Uterus (tissue), 4 donors: ENCODE results near the gene MTG1. TPM values are rescaled to one million over a fixed set of nuclear protein-coding genes. Genes with fewer than 3 reads are reported as not detected.
"Not testable (repeated sequence)": the region's sequence is repeated elsewhere in the genome, so short reads cannot be mapped to it uniquely, and the experiment has no call there.

Experiments used
- DNase-seq, 2 donors: peaks; one replicate each; pipeline ENCODE4 v3.0.0-alpha.2; 2019 to 2020
- H3K27ac ChIP-seq, 2 donors: fragments of 200-600 bp; sonication (generic); 1 replicate in 1 of 2; 2 replicates in 1 of 2; pipeline ENCODE4 v1.5.1; 2016 to 2018
- H3K27me3 ChIP-seq, 2 donors: fragments of 200-600 bp; sonication (generic); one replicate each; pipeline ENCODE4 v1.5.1; 2018 to 2019; ENCODE audit warnings: control low read depth in 1 of 2
- H3K36me3 ChIP-seq, 2 donors: fragments of 200-600 bp; sonication (generic); one replicate each; pipeline ENCODE4 v1.5.1; 2019; ENCODE audit warnings: control low read depth in 1 of 2
- H3K4me1 ChIP-seq, 2 donors: fragments of 200-600 bp; sonication (generic); one replicate each; pipeline ENCODE4 v1.5.1; 2018 to 2019; ENCODE audit warnings: control low read depth in 1 of 2
- H3K4me3 ChIP-seq, 2 donors: fragments of 200-600 bp; sonication (generic); 1 replicate in 1 of 2; 2 replicates in 1 of 2; pipeline ENCODE4 v1.5.1; 2018 to 2019; ENCODE audit warnings: mild to moderate bottlenecking in 1 of 2
- H3K9me3 ChIP-seq, 2 donors: fragments of 200-600 bp; sonication (generic); one replicate each; pipeline ENCODE4 v1.5.1; 2019; ENCODE audit warnings: control low read depth in 1 of 2
- POLR2A ChIP-seq, 2 donors: fragments of 450-650 bp; IDR thresholded peaks; one replicate each; pipeline ENCODE4 v1.6.1; 2016; ENCODE audit warnings: antibody characterized with exemption in 2 of 2, mild to moderate bottlenecking in 1 of 2, moderate library complexity in 1 of 2
- intact Hi-C: fragments of 100-400 bp; cut with DNase I; formaldehyde crosslinking; loops from one replicate; pipeline ENCODE4 v1.15.1; 2023; ENCODE audit warnings: low total_unique reads
- total RNA-seq, 4 donors: library from RNA; depleted of rRNA in 3 of 4; stranded (reverse); fragments of >200 nt in 3 of 4; gene quantifications; one replicate each; pipeline versions ENCODE4 v1.1.0 to v1.2.4, GENCODE V29; 2014 to 2023
- TF ChIP-seq, protein P1 (sequence below), 4 experiments: fragments of 200-600 bp in 2 of 4; fragments of 450-650 bp in 2 of 4; sonication (generic) in 2 of 4; IDR thresholded peaks; one replicate each; pipeline ENCODE4 v1.5.1; 2016 to 2019; ENCODE audit warnings: antibody characterized with exemption in 4 of 4, mild to moderate bottlenecking in 2 of 4, moderate library complexity in 1 of 4
- donor health status: DM: yes; HTN: yes; CAD: no.

MTG1 gene
- total RNA-seq, 4 donors from 2014 or later, result 14.6 to 50.1 (median 32.6) TPM

DNA sequence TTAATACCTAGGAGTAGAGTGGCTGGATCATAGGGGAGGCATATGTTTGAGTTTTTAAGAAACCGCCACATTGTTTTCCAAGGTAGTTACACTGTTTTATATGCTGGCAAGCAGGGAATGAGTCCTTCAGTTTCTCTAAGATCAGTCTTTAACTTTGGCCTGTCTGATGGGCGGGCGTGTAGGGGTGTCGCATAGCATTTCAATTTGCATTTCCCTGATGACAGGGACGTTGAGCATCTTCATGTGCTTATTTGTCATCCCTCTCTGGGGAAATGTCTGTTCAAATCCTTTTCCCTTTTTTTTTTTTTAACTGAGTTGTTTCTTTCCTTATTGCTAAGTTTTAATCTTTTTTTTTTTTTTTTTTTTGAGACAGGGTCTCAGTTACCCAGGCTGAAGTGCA lies 9.8 kb downstream of the MTG1 start:
- Histone ChIP-seq H3K4me1 (no peaks in the 10 kb centered on the region), H3K27ac (no peak overlapping the region), H3K4me3 (no peak overlapping the region), H3K27me3 (no peaks in the 10 kb centered on the region), H3K36me3 (no peaks in the 10 kb centered on the region), H3K9me3 (no peaks in the 10 kb centered on the region)
- intact Hi-C loops, result no loop called here
- TF ChIP-seq, protein P1, sequence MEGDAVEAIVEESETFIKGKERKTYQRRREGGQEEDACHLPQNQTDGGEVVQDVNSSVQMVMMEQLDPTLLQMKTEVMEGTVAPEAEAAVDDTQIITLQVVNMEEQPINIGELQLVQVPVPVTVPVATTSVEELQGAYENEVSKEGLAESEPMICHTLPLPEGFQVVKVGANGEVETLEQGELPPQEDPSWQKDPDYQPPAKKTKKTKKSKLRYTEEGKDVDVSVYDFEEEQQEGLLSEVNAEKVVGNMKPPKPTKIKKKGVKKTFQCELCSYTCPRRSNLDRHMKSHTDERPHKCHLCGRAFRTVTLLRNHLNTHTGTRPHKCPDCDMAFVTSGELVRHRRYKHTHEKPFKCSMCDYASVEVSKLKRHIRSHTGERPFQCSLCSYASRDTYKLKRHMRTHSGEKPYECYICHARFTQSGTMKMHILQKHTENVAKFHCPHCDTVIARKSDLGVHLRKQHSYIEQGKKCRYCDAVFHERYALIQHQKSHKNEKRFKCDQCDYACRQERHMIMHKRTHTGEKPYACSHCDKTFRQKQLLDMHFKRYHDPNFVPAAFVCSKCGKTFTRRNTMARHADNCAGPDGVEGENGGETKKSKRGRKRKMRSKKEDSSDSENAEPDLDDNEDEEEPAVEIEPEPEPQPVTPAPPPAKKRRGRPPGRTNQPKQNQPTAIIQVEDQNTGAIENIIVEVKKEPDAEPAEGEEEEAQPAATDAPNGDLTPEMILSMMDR (IDR thresholded peaks at IDR 0.05), result no peak
- no peak for TF ChIP-seq POLR2A (IDR thresholded peaks at IDR 0.05)
- no peak for DNase-seq

DNA sequence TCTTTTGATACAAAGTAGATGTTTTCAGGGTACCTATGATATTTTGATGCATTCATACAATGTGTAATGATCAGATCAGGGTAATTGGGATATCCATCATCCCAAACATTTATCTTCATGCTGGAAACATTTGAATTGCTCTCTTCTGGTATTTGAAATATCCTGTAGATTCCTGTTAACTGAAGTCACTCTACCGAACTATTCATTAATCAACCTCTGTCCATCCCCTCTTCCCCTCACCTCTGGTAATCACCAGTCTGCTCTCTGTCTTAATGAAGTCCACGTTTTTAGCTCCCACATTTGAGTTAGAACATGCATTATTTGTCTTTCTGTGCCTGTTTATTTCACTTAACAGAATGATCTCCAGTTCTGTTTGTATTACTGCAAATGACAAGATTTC lies 11.3 kb downstream of the MTG1 start:
- no peaks in the 10 kb centered on the region for H3K4me1 ChIP-seq

DNA sequence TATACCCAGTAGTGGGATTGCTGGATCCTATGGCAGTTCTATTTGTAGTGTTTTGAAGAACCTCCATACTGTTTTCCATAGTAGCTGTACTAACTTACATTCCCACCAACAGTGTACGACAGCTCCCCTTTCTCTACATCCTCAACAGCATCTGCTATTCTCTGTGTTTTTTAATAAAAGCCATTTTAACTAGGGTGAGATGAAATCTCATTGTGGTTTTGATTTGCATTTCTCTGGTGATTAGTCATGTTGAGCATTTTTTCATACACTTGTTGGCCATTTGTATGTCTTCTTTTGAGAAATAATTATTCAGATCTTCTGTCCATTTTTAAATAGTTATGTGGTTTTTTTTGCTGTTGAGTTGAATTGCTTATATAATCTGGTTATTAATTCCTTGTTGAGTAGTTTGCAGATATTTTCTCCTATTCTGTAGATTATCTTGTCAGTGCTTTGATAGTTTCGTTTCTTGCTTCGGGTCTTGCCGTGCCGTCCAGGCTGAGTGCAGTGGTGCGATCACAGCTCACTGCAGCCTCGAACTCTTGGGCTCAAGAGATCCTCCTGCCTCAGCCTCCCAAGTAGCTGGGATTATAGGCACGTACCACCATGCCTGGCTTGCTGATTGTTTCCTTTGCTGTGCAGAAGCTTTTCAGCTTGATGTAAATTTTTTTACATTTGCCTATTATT lies 12.0 kb downstream of the MTG1 start:
- intact Hi-C loops, result no loop called here
- no peaks in the 10 kb centered on the region for H3K36me3 ChIP-seq

More for the DNA sequence above, 11.3 kb downstream of the MTG1 start:
- intact Hi-C loops, result no loop called here
- no peak for DNase-seq
- no peak overlapping the region for H3K27ac ChIP-seq
- no peaks in the 10 kb centered on the region for H3K36me3 ChIP-seq
- H3K9me3 ChIP-seq, result no peaks in the 10 kb centered on the region
- TF ChIP-seq, protein P1 (IDR thresholded peaks at IDR 0.05), result no peak
- TF ChIP-seq POLR2A (IDR thresholded peaks at IDR 0.05), result no peak
- H3K27me3 ChIP-seq, result no peaks in the 10 kb centered on the region
- no peak overlapping the region for H3K4me3 ChIP-seq

DNA sequence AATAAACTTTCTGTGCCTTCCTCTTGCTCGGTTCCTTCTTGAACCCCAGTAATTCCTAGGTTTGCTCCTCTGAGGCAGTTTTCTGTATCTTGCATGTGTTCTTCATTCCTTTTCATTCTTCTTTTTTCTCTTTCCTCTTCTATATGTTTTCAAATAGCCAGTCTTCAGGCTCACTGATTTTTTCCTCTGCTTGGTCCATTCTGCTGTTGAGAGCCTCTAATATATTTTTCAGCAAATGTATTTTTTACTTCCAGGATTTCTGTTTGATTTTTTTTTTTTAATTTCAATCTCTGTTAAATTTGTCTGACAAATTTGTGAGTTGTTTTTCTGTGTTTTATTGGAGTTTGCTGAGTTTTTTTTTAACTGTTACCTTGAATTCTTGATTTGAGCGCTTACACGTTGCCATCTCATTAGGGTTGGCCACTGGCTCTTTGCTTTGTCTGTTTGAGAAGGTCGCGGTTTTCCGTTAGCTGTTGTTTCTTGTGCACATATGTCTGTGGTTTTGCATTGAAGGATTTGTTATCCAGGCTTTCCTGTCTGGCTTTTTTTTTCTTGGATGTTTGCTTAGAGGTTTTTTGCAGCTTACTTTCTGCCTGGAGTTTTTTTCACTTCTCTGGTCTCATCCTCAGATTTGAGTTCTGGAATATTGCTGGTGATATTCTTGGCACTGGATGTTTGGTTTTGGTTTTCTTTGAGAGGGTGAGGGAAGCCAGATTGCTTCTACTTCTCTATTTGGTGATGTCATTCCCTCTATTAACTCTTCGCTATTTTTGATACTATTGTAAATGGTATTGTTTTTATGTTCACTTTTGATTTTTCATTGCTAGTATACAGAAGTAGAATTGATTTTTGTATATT lies 17.8 kb downstream of the MTG1 start:
- no peak for DNase-seq
- intact Hi-C loops, result no loop called here
- Histone ChIP-seq H3K36me3 (no peaks in the 10 kb centered on the region), H3K4me1 (no peaks in the 10 kb centered on the region), H3K27me3 (no peaks in the 10 kb centered on the region), H3K4me3 (no peak overlapping the region), H3K27ac (no peak overlapping the region), H3K9me3 (peaks cover 0 to 18% of the 10 kb centered on the region in 2 donors)
- TF ChIP-seq, protein P1 (IDR thresholded peaks at IDR 0.05), result no peak
- no peak for TF ChIP-seq POLR2A (IDR thresholded peaks at IDR 0.05)

More for the DNA sequence above, 12.0 kb downstream of the MTG1 start:
- TF ChIP-seq, protein P1 (IDR thresholded peaks at IDR 0.05), result no peak
- TF ChIP-seq POLR2A (IDR thresholded peaks at IDR 0.05), result no peak
- DNase-seq, result no peak
- H3K4me3 ChIP-seq, result no peak overlapping the region
- peaks cover 0 to 7% of the 10 kb centered on the region in 2 donors for H3K9me3 ChIP-seq
- H3K4me1 ChIP-seq, result no peaks in the 10 kb centered on the region
- no peaks in the 10 kb centered on the region for H3K27me3 ChIP-seq
- H3K27ac ChIP-seq, result no peak overlapping the region

DNA sequence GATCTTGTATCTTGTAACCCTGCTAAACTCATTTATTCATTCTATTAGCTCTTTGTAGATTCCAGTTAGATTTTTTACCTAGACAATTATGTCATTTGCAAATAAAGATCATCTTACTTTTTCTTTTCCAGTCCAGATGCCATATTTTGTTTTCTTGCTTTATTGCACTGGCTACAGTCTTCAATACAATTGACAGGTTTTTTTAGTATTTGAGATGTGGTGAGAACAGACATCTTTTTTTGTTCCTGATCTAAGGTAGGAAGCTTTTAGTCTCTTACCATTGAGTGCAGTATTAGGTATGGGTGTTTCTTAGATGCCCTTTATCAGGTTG lies 18.4 kb downstream of the MTG1 start:
- Histone ChIP-seq H3K9me3 (peaks cover 0 to 18% of the 10 kb centered on the region in 2 donors), H3K4me3 (no peak overlapping the region), H3K36me3 (no peaks in the 10 kb centered on the region), H3K27ac (no peak overlapping the region), H3K4me1 (no peaks in the 10 kb centered on the region), H3K27me3 (no peaks in the 10 kb centered on the region)
- intact Hi-C loops, result no loop called here
- TF ChIP-seq, protein P1 (IDR thresholded peaks at IDR 0.05), result no peak
- TF ChIP-seq POLR2A (IDR thresholded peaks at IDR 0.05), result no peak
- DNase-seq, result no peak

DNA sequence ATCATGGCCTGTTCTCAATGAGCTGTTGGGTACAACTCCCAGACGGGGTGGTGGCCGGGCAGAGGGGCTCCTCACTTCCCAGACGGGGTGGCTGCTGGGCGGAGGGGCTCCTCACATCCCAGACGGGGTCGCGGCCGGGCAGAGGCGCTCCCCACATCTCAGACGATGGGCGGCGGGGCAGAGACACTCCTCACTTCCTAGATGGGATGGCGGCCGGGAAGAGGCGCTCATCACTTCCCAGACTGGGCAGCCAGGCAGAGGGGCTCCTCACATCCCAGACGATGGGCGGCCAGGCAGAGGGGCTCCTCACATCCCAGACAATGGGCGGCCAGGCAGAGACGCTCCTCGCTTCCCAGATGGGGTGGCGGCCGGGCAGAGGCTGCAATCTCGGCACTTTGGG lies 20.4 kb downstream of the MTG1 start:
- H3K4me3 ChIP-seq, H3K4me1 ChIP-seq, DNase-seq, H3K36me3 ChIP-seq, intact Hi-C loops, H3K27ac ChIP-seq, H3K27me3 ChIP-seq: not testable (repeated sequence)
- H3K9me3 ChIP-seq, result peaks cover 0 to 18% of the 10 kb centered on the region in 2 donors
